Transverse colon (tissue), 3 donors: ENCODE data around the gene ARHGAP10.

Experiments used
- EP300 ChIP-seq: sonication (generic); formaldehyde crosslinking; IDR thresholded peaks from one replicate; pipeline ENCODE4 v1.6.1; 2017; ENCODE audit warnings: antibody characterized with exemption, low read depth
- POLR2A ChIP-seq: fragments of 450-650 bp; IDR thresholded peaks from one replicate; pipeline ENCODE4 v1.6.1; 2016; ENCODE audit warnings: antibody characterized with exemption, mild to moderate bottlenecking, moderate library complexity
- TF ChIP-seq, protein P1 (sequence below), 5 experiments: fragments of 200-600 bp in 3 of 5; fragments of 450-650 bp in 2 of 5; sonication (generic) in 3 of 5; IDR thresholded peaks; 1 replicate in 2 of 5; 2 replicates in 3 of 5; pipeline ENCODE4 v1.5.1; 2016 to 2017; ENCODE audit warnings: antibody characterized with exemption in 5 of 5, inconsistent platforms in 3 of 5, mild to moderate bottlenecking in 2 of 5, moderate library complexity in 1 of 5

DNA sequence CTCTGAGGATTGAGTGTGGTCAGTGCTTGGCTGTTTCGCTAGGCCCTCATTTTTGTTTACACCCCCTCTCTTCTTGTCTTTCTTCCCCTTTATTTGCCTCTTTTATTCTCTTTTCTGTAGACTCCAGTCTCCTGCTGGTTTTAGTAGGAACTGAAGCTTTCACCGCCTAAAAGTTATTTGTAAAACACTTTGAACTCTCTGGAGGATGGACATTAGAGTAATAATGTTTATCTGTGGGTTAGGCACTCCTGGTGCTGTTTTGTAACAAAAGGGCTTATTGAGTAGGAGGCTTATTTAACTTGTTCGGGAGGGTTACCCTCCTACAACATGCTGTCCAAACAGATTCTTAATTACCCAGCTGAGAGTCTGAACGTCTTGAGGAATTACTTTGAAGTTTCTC, 1.6 kb upstream of the ARHGAP10 start:
- TF ChIP-seq, protein P1, sequence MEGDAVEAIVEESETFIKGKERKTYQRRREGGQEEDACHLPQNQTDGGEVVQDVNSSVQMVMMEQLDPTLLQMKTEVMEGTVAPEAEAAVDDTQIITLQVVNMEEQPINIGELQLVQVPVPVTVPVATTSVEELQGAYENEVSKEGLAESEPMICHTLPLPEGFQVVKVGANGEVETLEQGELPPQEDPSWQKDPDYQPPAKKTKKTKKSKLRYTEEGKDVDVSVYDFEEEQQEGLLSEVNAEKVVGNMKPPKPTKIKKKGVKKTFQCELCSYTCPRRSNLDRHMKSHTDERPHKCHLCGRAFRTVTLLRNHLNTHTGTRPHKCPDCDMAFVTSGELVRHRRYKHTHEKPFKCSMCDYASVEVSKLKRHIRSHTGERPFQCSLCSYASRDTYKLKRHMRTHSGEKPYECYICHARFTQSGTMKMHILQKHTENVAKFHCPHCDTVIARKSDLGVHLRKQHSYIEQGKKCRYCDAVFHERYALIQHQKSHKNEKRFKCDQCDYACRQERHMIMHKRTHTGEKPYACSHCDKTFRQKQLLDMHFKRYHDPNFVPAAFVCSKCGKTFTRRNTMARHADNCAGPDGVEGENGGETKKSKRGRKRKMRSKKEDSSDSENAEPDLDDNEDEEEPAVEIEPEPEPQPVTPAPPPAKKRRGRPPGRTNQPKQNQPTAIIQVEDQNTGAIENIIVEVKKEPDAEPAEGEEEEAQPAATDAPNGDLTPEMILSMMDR (IDR thresholded peaks at IDR 0.05): no peak
- no peak for TF ChIP-seq POLR2A
- no peak for TF ChIP-seq EP300
